Activated B cell treated with CpG ODN at 0.5 μM for 24 hours (primary cell): ENCODE results near the gene ATP10D. TPM values are rescaled to one million over a fixed set of nuclear protein-coding genes. Genes with fewer than 3 reads are reported as not detected.
"Not testable (repeated sequence)": the region's sequence is repeated elsewhere in the genome, so short reads cannot be mapped to it uniquely, and the experiment has no call there.

Source experiments
- ATAC-seq: fragments of 200-7000 bp; cut with Tn5 transposase; one replicate; pipeline ENCODE4 v1.10.0; 2021; ENCODE audit warnings: low read depth, mild to moderate bottlenecking, moderate library complexity
- CTCF ChIA-PET: fragments of 350-600 bp; sonication (Branson Sonifier 250); formaldehyde crosslinking; loops from one replicate; lab custom pipeline; 2021; ENCODE audit warnings: antibody characterized with exemption; lab: Charles Lee
- POLR2A ChIA-PET: fragments of 350-600 bp; sonication (Branson Sonifier 250); formaldehyde crosslinking; loops from one replicate; lab custom pipeline; 2021; ENCODE audit warnings: antibody characterized with exemption; lab: Charles Lee
- DNase-seq: peaks from one replicate; pipeline ENCODE4 v3.0.0; 2022
- H3K27ac Mint-ChIP-seq: one replicate; pipeline ENCODE4 v1.8.0; 2020; ENCODE audit warnings: mixed read lengths
- H3K27me3 Mint-ChIP-seq: one replicate; pipeline ENCODE4 v1.8.0; 2021; ENCODE audit warnings: mixed read lengths
- H3K36me3 Mint-ChIP-seq: one replicate; pipeline ENCODE4 v1.8.0; 2021; ENCODE audit warnings: low read depth, mixed read lengths
- H3K4me1 Mint-ChIP-seq: one replicate; pipeline ENCODE4 v1.8.0; 2021; ENCODE audit warnings: mixed read lengths
- H3K4me3 Mint-ChIP-seq: one replicate; pipeline ENCODE4 v1.8.0; 2020; ENCODE audit warnings: mild to moderate bottlenecking, mixed read lengths
- H3K9me3 Mint-ChIP-seq: one replicate; pipeline ENCODE4 v1.8.0; 2020; ENCODE audit warnings: mixed read lengths
- CTCF ChIP-seq: fragments of 200-600 bp; IDR thresholded peaks from one replicate; pipeline ENCODE4 v1.8.0; 2022; ENCODE audit warnings: antibody characterized with exemption, mild to moderate bottlenecking
- intact Hi-C: fragments of 100-400 bp; cut with micrococcal nuclease; formaldehyde crosslinking; loops from one replicate; pipeline ENCODE4 v1.15.1; 2024
- total RNA-seq: library from RNA; stranded (reverse); gene quantifications from 2 replicates; pipeline ENCODE4 v1.2.3, GENCODE V29; 2022

ATP10D gene
- total RNA-seq, 1 donor from 2014 or later = 31.6 TPM

DNA sequence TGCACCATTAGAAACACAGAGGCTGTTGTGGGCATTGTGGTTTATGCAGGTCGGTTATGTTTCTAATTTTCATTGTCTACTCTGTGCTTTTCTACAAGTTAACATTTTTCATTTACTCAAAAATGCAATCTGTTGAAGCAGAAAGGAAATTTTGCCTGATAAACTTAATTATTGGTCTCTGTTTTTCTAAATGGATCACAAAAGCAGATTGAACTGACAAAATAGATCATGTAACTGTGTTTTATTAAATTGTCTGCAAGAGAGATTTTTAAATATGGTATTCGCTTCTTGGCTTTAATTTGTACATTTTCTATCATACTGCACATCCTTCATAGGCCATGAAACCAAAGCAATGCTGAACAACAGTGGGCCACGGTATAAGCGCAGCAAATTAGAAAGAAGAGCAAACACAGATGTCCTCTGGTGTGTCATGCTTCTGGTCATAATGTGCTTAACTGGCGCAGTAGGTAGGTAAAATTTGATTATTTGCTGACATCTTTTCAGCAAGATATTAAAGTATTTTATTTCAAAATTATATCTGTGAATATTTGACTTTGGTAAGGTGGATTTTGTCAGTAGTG, 50.6 kb downstream of the ATP10D start:
- DNase-seq = no peak
- ChIA-PET CTCF (no interaction called here), POLR2A (no interaction called here)
- H3K36me3 Mint-ChIP-seq = peaks cover 71% of the 10 kb centered on the region
- TF ChIP-seq CTCF = no peak
- H3K4me3 Mint-ChIP-seq = no peak overlapping the region
- intact Hi-C loops = no loop called here
- no peaks in the 10 kb centered on the region for H3K9me3 Mint-ChIP-seq
- no peaks in the 10 kb centered on the region for H3K27me3 Mint-ChIP-seq
- ATAC-seq = no peak
- peaks cover 38% of the 10 kb centered on the region for H3K4me1 Mint-ChIP-seq
- no peak overlapping the region for H3K27ac Mint-ChIP-seq

DNA sequence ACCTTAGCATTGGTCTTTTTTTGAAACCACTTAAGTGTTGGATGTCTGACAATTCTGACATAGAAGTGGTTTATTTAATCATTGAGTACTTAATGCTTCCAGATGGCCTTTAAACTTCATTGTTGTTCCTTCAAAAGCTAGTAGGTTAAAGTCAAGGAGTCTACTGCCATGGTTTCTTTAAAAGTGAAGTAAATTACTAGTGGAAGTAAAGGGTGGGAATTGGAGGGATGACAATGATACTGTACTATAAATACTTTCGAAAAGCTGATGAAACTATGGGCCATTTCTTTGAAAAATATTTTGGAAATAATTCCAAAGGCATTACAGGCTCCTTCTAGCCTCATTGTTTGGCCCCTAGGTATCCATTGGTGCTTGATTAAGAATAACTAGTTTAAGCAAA, 51.9 kb downstream of the ATP10D start:
- peaks cover 25% of the 10 kb centered on the region for H3K4me1 Mint-ChIP-seq
- ATAC-seq (no peak), DNase-seq (no peak)
- H3K9me3 Mint-ChIP-seq = no peaks in the 10 kb centered on the region
- intact Hi-C loops = no loop called here
- no peak overlapping the region for H3K27ac Mint-ChIP-seq
- CTCF ChIA-PET = interaction anchor here (1.0 kb wide), 1 partner anchor 27 kb away, joined by 3 read pairs; no protein-coding TSS in a partner anchor
- no peak for TF ChIP-seq CTCF
- no peaks in the 10 kb centered on the region for H3K27me3 Mint-ChIP-seq
- H3K4me3 Mint-ChIP-seq = no peak overlapping the region
- POLR2A ChIA-PET = interaction anchor here (0.9 kb wide), 1 partner anchor 52 kb away, joined by 3 read pairs; the partner anchor contains the start of gene ATP10D
- peaks cover 75% of the 10 kb centered on the region for H3K36me3 Mint-ChIP-seq

GRCh38 chr4:47538111-47538824, 53.2 kb downstream of the ATP10D start:
- H3K4me1 Mint-ChIP-seq = peaks cover 13% of the 10 kb centered on the region
- TF ChIP-seq CTCF = no peak
- H3K27ac Mint-ChIP-seq = no peak overlapping the region
- H3K4me3 Mint-ChIP-seq = no peak overlapping the region
- no peak for DNase-seq
- H3K36me3 Mint-ChIP-seq = peaks cover 69% of the 10 kb centered on the region
- ChIA-PET POLR2A (no interaction called here), CTCF (interaction anchor here (1.4 kb wide), 1 partner anchor 25 kb away, joined by 4 read pairs; no protein-coding TSS in a partner anchor)
- no peaks in the 10 kb centered on the region for H3K9me3 Mint-ChIP-seq
- no peaks in the 10 kb centered on the region for H3K27me3 Mint-ChIP-seq
- intact Hi-C loops = no loop called here
- no peak for ATAC-seq

DNA sequence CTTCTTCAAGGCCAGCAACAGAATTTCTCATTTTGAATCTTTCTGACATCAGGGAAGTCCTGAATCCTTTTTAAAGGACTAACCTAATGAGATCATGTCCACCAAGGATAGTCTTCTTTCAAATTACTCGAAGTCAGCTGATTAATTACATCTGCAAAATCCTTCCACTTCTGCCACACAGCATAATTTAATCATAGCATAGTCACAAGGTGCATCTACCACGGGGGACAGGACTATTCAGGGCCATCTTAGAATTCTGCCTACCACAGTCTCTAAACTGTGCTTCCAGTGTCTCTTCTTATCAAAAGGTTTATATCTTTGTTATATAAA, 53.7 kb downstream of the ATP10D start:
- POLR2A ChIA-PET = interaction anchor here (0.6 kb wide), 1 partner anchor 862 kb away, joined by 6 read pairs; no protein-coding TSS in a partner anchor
- Mint-ChIP-seq H3K27ac (no peak overlapping the region), H3K4me3 (no peak overlapping the region), H3K36me3 (peaks cover 68% of the 10 kb centered on the region), H3K27me3 (no peaks in the 10 kb centered on the region), H3K9me3 (no peaks in the 10 kb centered on the region), H3K4me1 (peaks cover 11% of the 10 kb centered on the region)
- DNase-seq = no peak
- ATAC-seq = no peak
- intact Hi-C loops = no loop called here
- no peak for TF ChIP-seq CTCF
- CTCF ChIA-PET = interaction anchor here (1.4 kb wide), 1 partner anchor 25 kb away, joined by 4 read pairs; no protein-coding TSS in a partner anchor

- H3K27ac Mint-ChIP-seq, intact Hi-C loops, ATAC-seq, H3K4me1 Mint-ChIP-seq, DNase-seq, H3K9me3 Mint-ChIP-seq, CTCF ChIA-PET, H3K4me3 Mint-ChIP-seq, H3K27me3 Mint-ChIP-seq, POLR2A ChIA-PET: not testable (repeated sequence)
- peaks cover 62% of the 10 kb centered on the region for H3K36me3 Mint-ChIP-seq
Measured at GRCh38 chr4:47542640-47543039, 57.6 kb downstream of the ATP10D start.
